Measurements from ENCODE around the gene CTNNA2. TPM values are rescaled to one million over a fixed set of nuclear protein-coding genes. Genes with fewer than 3 reads are reported as not detected.

Gene CTNNA2
- total RNA-seq, 1 donor from 2014 or later: 43.5 TPM

GRCh38 chr2:80333886-80334285 is 821.0 kb downstream of the CTNNA2 start:
- Mint-ChIP-seq H3K27me3 (ENCODE audit: insufficient read depth, low read depth) (peaks cover 6% of the 10 kb centered on the region), H3K9me3 (no peaks in the 10 kb centered on the region), H3K36me3 (no peaks in the 10 kb centered on the region), H3K4me3 (no peak overlapping the region), H3K27ac (no peak overlapping the region), H3K4me1 (peaks cover 10% of the 10 kb centered on the region)
- Histone ChIP-seq H2AFZ (replicated peaks) (no peak overlapping the region), H3K4me1 (peaks cover 3% of the 10 kb centered on the region), H3K4me2 (no peak overlapping the region), H3F3A (ENCODE audit: low read depth) (no peaks in the 10 kb centered on the region), H3K79me2 (ENCODE audit: low read depth) (no peaks in the 10 kb centered on the region), H3K27ac (no peak overlapping the region), H3K9me3 (ENCODE audit: low read depth) (no peaks in the 10 kb centered on the region), H3K4me3 (no peak overlapping the region), H3K27me3 (no peaks in the 10 kb centered on the region), H3K36me3 (no peaks in the 10 kb centered on the region), H4K20me1 (ENCODE audit: low read depth) (no peaks in the 10 kb centered on the region), H3K9ac (no peak overlapping the region)
- TF ChIP-seq EZH2 (IDR thresholded peaks at IDR 0.05) (no peak), EZH2phosphoT487 (IDR thresholded peaks at IDR 0.05) (no peak), CTCF (IDR thresholded peaks at IDR 0.05) (no peak)
- DNase-seq (ENCODE audit: low spot score): no peak

DNA sequence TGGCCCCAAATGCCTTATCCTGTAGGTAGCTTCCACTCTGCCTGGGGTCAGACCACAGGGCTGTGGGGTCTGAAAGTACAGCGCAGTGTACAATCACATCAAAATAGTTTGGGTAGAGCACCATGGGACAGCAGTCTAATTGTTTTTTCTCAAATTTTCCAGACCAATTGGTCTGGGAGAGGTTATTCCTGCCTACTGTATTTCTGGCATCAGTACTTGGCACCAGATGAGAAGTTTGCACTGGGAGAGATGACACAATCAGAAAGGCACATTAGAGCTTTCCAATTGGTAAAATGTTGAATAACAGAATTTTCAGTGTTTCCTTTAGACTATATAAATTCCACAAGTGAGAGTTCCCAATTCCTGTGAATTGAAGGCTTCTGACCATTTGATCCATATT is 822.6 kb downstream of the CTNNA2 start:
- Histone ChIP-seq H3K79me2 (ENCODE audit: low read depth) (no peaks in the 10 kb centered on the region), H3K27me3 (no peaks in the 10 kb centered on the region), H3K4me1 (peaks cover 3% of the 10 kb centered on the region), H3K4me2 (no peak overlapping the region), H3F3A (ENCODE audit: low read depth) (no peaks in the 10 kb centered on the region), H3K9me3 (ENCODE audit: low read depth) (no peaks in the 10 kb centered on the region), H3K9ac (no peak overlapping the region), H3K4me3 (no peak overlapping the region), H3K27ac (no peak overlapping the region), H4K20me1 (ENCODE audit: low read depth) (no peaks in the 10 kb centered on the region), H2AFZ (replicated peaks) (no peak overlapping the region), H3K36me3 (no peaks in the 10 kb centered on the region)
- Mint-ChIP-seq H3K27me3 (ENCODE audit: insufficient read depth, low read depth) (peaks cover 2% of the 10 kb centered on the region), H3K4me1 (peaks cover 10% of the 10 kb centered on the region), H3K9me3 (no peaks in the 10 kb centered on the region), H3K4me3 (no peak overlapping the region), H3K36me3 (no peaks in the 10 kb centered on the region), H3K27ac (no peak overlapping the region)
- DNase-seq (ENCODE audit: low spot score): no peak
- TF ChIP-seq EZH2phosphoT487 (IDR thresholded peaks at IDR 0.05): no peak
- no peak for TF ChIP-seq EZH2 (IDR thresholded peaks at IDR 0.05)
- TF ChIP-seq CTCF (IDR thresholded peaks at IDR 0.05): no peak

DNA sequence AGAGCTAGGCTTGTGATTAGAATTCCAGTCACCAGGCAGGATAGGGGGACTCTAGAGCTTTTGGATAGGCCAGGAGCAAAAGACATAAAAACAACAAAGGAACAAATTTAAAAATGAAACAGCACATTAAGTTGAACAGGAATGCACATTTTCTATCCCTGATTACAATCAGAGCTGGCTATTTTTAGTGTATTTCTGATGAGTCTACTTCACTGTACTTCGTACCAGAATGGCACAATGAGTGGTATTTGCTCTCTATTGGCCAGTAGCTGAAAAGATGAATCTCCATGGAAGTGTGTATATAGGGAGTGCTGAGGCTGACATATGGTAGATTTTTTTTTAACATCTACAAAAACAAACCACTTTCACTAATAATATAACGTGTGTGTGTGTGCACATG is 825.9 kb downstream of the CTNNA2 start:
- no peak for DNase-seq (ENCODE audit: low spot score)
- Mint-ChIP-seq H3K36me3 (no peaks in the 10 kb centered on the region), H3K9me3 (no peaks in the 10 kb centered on the region), H3K4me3 (no peak overlapping the region), H3K27me3 (ENCODE audit: insufficient read depth, low read depth) (no peaks in the 10 kb centered on the region), H3K4me1 (peaks cover 3% of the 10 kb centered on the region), H3K27ac (no peak overlapping the region)
- no peaks in the 10 kb centered on the region for H3K36me3 ChIP-seq
- H3K4me2 ChIP-seq: no peak overlapping the region
- H3K4me3 ChIP-seq: no peak overlapping the region
- no peaks in the 10 kb centered on the region for H3K4me1 ChIP-seq
- H4K20me1 ChIP-seq (ENCODE audit: low read depth): no peaks in the 10 kb centered on the region
- H2AFZ ChIP-seq (replicated peaks): no peak overlapping the region
- no peak overlapping the region for H3K27ac ChIP-seq
- H3K9me3 ChIP-seq (ENCODE audit: low read depth): no peaks in the 10 kb centered on the region
- H3K27me3 ChIP-seq: no peaks in the 10 kb centered on the region
- TF ChIP-seq EZH2phosphoT487 (IDR thresholded peaks at IDR 0.05): no peak
- TF ChIP-seq CTCF (IDR thresholded peaks at IDR 0.05): no peak
- TF ChIP-seq EZH2 (IDR thresholded peaks at IDR 0.05): no peak
- H3F3A ChIP-seq (ENCODE audit: low read depth): no peaks in the 10 kb centered on the region
- H3K79me2 ChIP-seq (ENCODE audit: low read depth): no peaks in the 10 kb centered on the region
- no peak overlapping the region for H3K9ac ChIP-seq

Measured in neural progenitor cell (in vitro differentiated cells).